GM19239 (cell line): ENCODE data around the gene SLC66A1.

Experiments
- DNase-seq: peaks from one replicate; pipeline ENCODE4 v3.0.0; 2011; ENCODE audit warnings: low spot score; ENCODE audit not compliant: insufficient read length
- FAIRE-seq: peaks from 2 replicates; lab custom pipeline; 2011; peaks lifted over from hg19 to GRCh38; lab: Jason Lieb, UNC

Gene SLC66A1

GRCh38 chr1:19373211-19374082, 61.3 kb downstream of the SLC66A1 start:
- FAIRE-seq (no peak), DNase-seq (no peak)

- no peak for DNase-seq
- FAIRE-seq: no peak
These were observed 62.1 kb downstream of the SLC66A1 start for GRCh38 chr1:19374083-19374801.

- FAIRE-seq: no peak
- no peak for DNase-seq
These were observed 62.8 kb downstream of the SLC66A1 start for GRCh38 chr1:19374926-19375325.

GRCh38 chr1:19375631-19376400, 63.7 kb downstream of the SLC66A1 start:
- no peak for DNase-seq
- FAIRE-seq: no peak

GRCh38 chr1:19376428-19377372, 64.6 kb downstream of the SLC66A1 start:
- no peak for FAIRE-seq

GRCh38 chr1:19377812-19378718, 65.9 kb downstream of the SLC66A1 start:
- DNase-seq (no peak), FAIRE-seq (no peak)

More at GRCh38 chr1:19376428-19377372, 64.6 kb downstream of the SLC66A1 start:
- DNase-seq: no peak
